ENCODE data around the gene PIGK. TPM values are rescaled to one million over a fixed set of nuclear protein-coding genes. Genes with fewer than 3 reads are reported as not detected.

PIGK gene
- total RNA-seq, 1 experiment from 2014 or later, result 21.5 TPM

DNA sequence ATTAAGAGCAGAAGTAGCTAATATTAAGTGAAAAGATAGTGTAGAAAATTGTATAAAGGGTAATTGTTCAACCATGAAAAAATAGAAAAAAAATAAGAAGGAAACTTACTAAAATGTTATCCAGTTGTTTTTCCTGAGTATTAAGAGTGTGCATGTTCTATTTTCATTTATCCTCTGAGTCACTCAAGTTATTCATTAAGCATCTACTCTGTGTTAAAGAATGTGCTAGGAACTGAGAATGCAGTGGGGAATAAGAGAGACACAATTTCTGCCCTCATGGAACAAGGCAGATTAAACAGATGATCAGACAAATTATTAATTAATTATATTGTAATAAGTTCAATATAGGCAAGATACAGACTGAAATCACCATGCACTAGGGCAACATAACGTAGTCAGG is 10.8 kb upstream of the PIGK start:
- Histone ChIP-seq H3K27me3 (ENCODE audit: insufficient read depth, low read depth) (no peaks in the 10 kb centered on the region), H4K20me1 (ENCODE audit: insufficient read depth) (no peaks in the 10 kb centered on the region), H3K4me2 (no peak overlapping the region), H3F3A (ENCODE audit: insufficient read depth, low read depth) (no peaks in the 10 kb centered on the region), H3K4me3 (no peak overlapping the region), H3K36me3 (ENCODE audit: low read depth) (no peaks in the 10 kb centered on the region), H3K27ac (no peak overlapping the region), H2AFZ (no peak overlapping the region), H3K9me3 (ENCODE audit: insufficient read depth, low read depth) (no peaks in the 10 kb centered on the region), H3K9me2 (ENCODE audit: insufficient read depth) (no peaks in the 10 kb centered on the region), H3K79me2 (ENCODE audit: low read depth) (no peaks in the 10 kb centered on the region), H3K4me1 (replicated peaks; ENCODE audit: insufficient read depth) (no peaks in the 10 kb centered on the region)
- TF ChIP-seq, protein P1, sequence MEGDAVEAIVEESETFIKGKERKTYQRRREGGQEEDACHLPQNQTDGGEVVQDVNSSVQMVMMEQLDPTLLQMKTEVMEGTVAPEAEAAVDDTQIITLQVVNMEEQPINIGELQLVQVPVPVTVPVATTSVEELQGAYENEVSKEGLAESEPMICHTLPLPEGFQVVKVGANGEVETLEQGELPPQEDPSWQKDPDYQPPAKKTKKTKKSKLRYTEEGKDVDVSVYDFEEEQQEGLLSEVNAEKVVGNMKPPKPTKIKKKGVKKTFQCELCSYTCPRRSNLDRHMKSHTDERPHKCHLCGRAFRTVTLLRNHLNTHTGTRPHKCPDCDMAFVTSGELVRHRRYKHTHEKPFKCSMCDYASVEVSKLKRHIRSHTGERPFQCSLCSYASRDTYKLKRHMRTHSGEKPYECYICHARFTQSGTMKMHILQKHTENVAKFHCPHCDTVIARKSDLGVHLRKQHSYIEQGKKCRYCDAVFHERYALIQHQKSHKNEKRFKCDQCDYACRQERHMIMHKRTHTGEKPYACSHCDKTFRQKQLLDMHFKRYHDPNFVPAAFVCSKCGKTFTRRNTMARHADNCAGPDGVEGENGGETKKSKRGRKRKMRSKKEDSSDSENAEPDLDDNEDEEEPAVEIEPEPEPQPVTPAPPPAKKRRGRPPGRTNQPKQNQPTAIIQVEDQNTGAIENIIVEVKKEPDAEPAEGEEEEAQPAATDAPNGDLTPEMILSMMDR (conservative IDR thresholded peaks at IDR 0.05), result no peak
- no peak for TF ChIP-seq EZH2 (IDR thresholded peaks at IDR 0.05; ENCODE audit: low read depth)
- DNase-seq, result no peak
- CTCF ChIA-PET, result no interaction called here
- BruUV-seq (replicated peaks), result no TSS peak
- intact Hi-C loops (cut with micrococcal nuclease; ENCODE audit: unreplicated experiment), result no loop called here
- POLR2A ChIA-PET (ENCODE audit: unreplicated experiment), result no interaction called here

DNA sequence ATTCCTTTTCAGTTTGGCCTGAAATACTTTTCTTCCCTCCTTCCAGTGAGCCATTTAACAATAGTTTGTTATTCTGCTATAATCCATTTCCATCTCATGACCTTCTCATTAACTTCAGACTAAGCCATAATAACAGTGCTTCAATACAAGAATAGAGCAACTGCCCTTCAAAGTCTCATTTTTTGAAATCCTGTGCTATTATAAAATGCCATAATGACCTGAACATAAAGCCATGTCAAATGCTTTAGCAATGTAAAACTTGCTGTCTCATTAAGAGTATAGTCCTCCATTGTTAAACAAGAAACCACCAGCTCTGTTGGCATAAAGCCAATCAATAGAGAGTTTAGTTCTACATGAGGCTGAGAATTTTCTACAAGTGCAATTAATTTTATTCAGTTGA is 9.6 kb upstream of the PIGK start:
- ChIA-PET CTCF (no interaction called here), POLR2A (ENCODE audit: unreplicated experiment) (no interaction called here)
- no TSS peak for BruUV-seq (replicated peaks)

DNA sequence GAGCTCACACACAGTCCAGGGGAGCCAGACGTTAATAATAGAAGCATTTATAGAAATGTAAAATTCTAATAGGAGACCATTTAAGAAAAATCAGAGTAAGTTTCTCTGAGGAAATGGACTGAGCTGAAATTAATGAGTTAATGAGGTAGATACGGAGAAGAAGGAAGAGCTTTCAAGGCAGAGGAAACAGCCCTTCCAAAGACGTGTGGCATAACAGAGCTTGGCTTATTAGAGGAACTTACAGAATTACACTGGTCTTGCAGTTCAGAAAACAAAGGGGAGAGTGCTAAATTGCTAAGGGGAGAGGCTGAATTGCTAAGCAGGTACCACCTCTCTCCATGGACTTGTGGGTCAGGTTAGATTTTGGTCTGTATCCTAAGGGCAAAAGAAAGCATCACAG is 8.2 kb upstream of the PIGK start:
- no peaks in the 10 kb centered on the region for H3K27me3 ChIP-seq (ENCODE audit: insufficient read depth, low read depth)
- H3K9me2 ChIP-seq (ENCODE audit: insufficient read depth), result no peaks in the 10 kb centered on the region
- H3K4me3 ChIP-seq, result no peak overlapping the region
- no peaks in the 10 kb centered on the region for H3K9me3 ChIP-seq (ENCODE audit: insufficient read depth, low read depth)
- H3K4me1 ChIP-seq (replicated peaks; ENCODE audit: insufficient read depth), result no peaks in the 10 kb centered on the region
- CTCF ChIA-PET, result no interaction called here
- intact Hi-C loops (cut with micrococcal nuclease; ENCODE audit: unreplicated experiment), result no loop called here
- no peak overlapping the region for H2AFZ ChIP-seq
- POLR2A ChIA-PET (ENCODE audit: unreplicated experiment), result interaction anchor here (0.6 kb wide), 1 partner anchor 778 kb away, joined by 5 read pairs; no protein-coding TSS in a partner anchor
- no peak for DNase-seq
- H3K4me2 ChIP-seq, result no peak overlapping the region
- H3K27ac ChIP-seq, result no peak overlapping the region
- H3F3A ChIP-seq (ENCODE audit: insufficient read depth, low read depth), result no peaks in the 10 kb centered on the region
- H3K36me3 ChIP-seq (ENCODE audit: low read depth), result no peaks in the 10 kb centered on the region
- TF ChIP-seq EZH2 (IDR thresholded peaks at IDR 0.05; ENCODE audit: low read depth), result no peak
- TF ChIP-seq, protein P1 (conservative IDR thresholded peaks at IDR 0.05), result no peak
- no TSS peak for BruUV-seq (replicated peaks)
- no peaks in the 10 kb centered on the region for H3K79me2 ChIP-seq (ENCODE audit: low read depth)
- H4K20me1 ChIP-seq (ENCODE audit: insufficient read depth), result no peaks in the 10 kb centered on the region

More for the DNA sequence above, 9.6 kb upstream of the PIGK start:
- H4K20me1 ChIP-seq (ENCODE audit: insufficient read depth), result no peaks in the 10 kb centered on the region
- TF ChIP-seq EZH2 (IDR thresholded peaks at IDR 0.05; ENCODE audit: low read depth), result no peak
- TF ChIP-seq, protein P1 (conservative IDR thresholded peaks at IDR 0.05), result no peak
- DNase-seq, result no peak
- no peak overlapping the region for H3K27ac ChIP-seq
- no peak overlapping the region for H3K4me3 ChIP-seq
- no peaks in the 10 kb centered on the region for H3K9me2 ChIP-seq (ENCODE audit: insufficient read depth)
- no peaks in the 10 kb centered on the region for H3K79me2 ChIP-seq (ENCODE audit: low read depth)
- H3K4me2 ChIP-seq, result no peak overlapping the region
- H3K9me3 ChIP-seq (ENCODE audit: insufficient read depth, low read depth), result no peaks in the 10 kb centered on the region
- H3K4me1 ChIP-seq (replicated peaks; ENCODE audit: insufficient read depth), result no peaks in the 10 kb centered on the region
- H2AFZ ChIP-seq, result no peak overlapping the region
- no peaks in the 10 kb centered on the region for H3F3A ChIP-seq (ENCODE audit: insufficient read depth, low read depth)
- intact Hi-C loops (cut with micrococcal nuclease; ENCODE audit: unreplicated experiment), result no loop called here
- no peaks in the 10 kb centered on the region for H3K36me3 ChIP-seq (ENCODE audit: low read depth)
- no peaks in the 10 kb centered on the region for H3K27me3 ChIP-seq (ENCODE audit: insufficient read depth, low read depth)
